ENCODE results near the gene CXorf58.

DNA sequence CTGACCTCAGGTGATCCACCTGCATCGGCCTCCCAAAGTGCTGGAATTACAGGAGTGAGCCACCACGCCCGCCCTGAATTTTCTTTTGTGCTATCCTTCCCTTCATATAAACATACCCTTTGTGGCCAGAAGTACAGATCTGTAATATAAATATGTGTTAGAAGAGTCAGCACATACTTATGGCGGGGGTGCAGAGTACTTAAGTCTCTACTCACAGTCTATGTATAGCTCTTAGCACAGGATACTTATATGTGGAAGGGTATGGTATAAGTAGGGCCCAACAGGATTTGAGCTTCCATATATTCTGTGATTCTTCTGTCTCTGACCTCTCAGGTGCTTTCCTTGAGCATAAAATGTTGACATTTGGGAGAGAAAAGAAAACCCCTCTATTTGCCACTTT is 18.2 kb downstream of the CXorf58 start:
- TF ChIP-seq, protein P1, sequence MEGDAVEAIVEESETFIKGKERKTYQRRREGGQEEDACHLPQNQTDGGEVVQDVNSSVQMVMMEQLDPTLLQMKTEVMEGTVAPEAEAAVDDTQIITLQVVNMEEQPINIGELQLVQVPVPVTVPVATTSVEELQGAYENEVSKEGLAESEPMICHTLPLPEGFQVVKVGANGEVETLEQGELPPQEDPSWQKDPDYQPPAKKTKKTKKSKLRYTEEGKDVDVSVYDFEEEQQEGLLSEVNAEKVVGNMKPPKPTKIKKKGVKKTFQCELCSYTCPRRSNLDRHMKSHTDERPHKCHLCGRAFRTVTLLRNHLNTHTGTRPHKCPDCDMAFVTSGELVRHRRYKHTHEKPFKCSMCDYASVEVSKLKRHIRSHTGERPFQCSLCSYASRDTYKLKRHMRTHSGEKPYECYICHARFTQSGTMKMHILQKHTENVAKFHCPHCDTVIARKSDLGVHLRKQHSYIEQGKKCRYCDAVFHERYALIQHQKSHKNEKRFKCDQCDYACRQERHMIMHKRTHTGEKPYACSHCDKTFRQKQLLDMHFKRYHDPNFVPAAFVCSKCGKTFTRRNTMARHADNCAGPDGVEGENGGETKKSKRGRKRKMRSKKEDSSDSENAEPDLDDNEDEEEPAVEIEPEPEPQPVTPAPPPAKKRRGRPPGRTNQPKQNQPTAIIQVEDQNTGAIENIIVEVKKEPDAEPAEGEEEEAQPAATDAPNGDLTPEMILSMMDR (IDR thresholded peaks at IDR 0.05; ENCODE audit: low read depth, low read length, missing input control): no peak
- TF ChIP-seq, protein P2, sequence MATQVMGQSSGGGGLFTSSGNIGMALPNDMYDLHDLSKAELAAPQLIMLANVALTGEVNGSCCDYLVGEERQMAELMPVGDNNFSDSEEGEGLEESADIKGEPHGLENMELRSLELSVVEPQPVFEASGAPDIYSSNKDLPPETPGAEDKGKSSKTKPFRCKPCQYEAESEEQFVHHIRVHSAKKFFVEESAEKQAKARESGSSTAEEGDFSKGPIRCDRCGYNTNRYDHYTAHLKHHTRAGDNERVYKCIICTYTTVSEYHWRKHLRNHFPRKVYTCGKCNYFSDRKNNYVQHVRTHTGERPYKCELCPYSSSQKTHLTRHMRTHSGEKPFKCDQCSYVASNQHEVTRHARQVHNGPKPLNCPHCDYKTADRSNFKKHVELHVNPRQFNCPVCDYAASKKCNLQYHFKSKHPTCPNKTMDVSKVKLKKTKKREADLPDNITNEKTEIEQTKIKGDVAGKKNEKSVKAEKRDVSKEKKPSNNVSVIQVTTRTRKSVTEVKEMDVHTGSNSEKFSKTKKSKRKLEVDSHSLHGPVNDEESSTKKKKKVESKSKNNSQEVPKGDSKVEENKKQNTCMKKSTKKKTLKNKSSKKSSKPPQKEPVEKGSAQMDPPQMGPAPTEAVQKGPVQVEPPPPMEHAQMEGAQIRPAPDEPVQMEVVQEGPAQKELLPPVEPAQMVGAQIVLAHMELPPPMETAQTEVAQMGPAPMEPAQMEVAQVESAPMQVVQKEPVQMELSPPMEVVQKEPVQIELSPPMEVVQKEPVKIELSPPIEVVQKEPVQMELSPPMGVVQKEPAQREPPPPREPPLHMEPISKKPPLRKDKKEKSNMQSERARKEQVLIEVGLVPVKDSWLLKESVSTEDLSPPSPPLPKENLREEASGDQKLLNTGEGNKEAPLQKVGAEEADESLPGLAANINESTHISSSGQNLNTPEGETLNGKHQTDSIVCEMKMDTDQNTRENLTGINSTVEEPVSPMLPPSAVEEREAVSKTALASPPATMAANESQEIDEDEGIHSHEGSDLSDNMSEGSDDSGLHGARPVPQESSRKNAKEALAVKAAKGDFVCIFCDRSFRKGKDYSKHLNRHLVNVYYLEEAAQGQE (IDR thresholded peaks at IDR 0.05): no peak
